ENCODE data around the gene MARCOL. TPM values are rescaled to one million over a fixed set of nuclear protein-coding genes. Genes with fewer than 3 reads are reported as not detected.

MARCOL gene
- total RNA-seq, 1 experiment from 2014 or later = not detected

DNA sequence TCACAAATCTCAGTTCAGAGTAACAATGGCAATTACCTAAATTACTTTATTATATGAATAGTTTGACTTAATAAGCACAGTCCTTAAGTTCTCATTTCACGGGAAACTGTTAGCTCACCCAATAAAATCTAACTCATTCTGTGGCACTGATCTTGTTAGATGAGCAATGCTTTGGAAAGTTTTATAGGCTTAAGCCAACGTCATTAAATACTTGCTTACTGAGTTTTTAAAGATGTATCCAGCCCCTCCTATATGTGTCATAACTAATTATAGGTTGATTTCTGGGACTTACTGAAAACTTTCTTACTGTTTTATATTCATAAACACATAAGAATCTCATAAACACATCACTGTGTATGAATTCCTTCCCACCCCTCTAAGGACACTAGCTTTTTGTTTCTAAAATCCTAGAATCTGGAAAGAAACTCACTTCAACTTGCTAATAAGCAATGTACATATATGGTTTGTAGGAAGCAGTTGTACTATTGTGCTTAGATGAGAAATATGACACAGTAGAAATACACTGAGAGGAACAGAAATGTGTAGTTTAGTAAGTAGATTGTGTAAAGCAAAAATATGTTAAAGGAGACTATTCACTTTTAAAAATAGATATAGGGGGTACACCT lies 14.1 kb upstream of the MARCOL start:
- BruUV-seq (replicated peaks) = no TSS peak
- Histone ChIP-seq H3K27me3 (replicated peaks; ENCODE audit: insufficient read depth, low read depth, low read length, poor library complexity) (peaks cover 36% of the 10 kb centered on the region), H3K4me3 (ENCODE audit: low read depth, low read length, poor library complexity, severe bottlenecking) (no peak overlapping the region), H3K36me3 (ENCODE audit: insufficient read depth, low read length, poor library complexity, severe bottlenecking) (no peaks in the 10 kb centered on the region), H3K27ac (ENCODE audit: low read depth, low read length, poor library complexity, severe bottlenecking) (no peak overlapping the region), H3K9me3 (ENCODE audit: low read depth, low read length, poor library complexity, severe bottlenecking) (no peaks in the 10 kb centered on the region), H3K4me1 (ENCODE audit: insufficient read depth, low read length, poor library complexity, severe bottlenecking) (no peaks in the 10 kb centered on the region)
- CTCF ChIA-PET = no interaction called here
- intact Hi-C loops (cut with micrococcal nuclease; ENCODE audit: unreplicated experiment) = no loop called here
- TF ChIP-seq, protein P1, sequence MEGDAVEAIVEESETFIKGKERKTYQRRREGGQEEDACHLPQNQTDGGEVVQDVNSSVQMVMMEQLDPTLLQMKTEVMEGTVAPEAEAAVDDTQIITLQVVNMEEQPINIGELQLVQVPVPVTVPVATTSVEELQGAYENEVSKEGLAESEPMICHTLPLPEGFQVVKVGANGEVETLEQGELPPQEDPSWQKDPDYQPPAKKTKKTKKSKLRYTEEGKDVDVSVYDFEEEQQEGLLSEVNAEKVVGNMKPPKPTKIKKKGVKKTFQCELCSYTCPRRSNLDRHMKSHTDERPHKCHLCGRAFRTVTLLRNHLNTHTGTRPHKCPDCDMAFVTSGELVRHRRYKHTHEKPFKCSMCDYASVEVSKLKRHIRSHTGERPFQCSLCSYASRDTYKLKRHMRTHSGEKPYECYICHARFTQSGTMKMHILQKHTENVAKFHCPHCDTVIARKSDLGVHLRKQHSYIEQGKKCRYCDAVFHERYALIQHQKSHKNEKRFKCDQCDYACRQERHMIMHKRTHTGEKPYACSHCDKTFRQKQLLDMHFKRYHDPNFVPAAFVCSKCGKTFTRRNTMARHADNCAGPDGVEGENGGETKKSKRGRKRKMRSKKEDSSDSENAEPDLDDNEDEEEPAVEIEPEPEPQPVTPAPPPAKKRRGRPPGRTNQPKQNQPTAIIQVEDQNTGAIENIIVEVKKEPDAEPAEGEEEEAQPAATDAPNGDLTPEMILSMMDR (conservative IDR thresholded peaks at IDR 0.05; ENCODE audit: low read depth, low read length) = no peak
- no peak for TF ChIP-seq EZH2 (IDR thresholded peaks at IDR 0.05; ENCODE audit: borderline replicate concordance, low read depth, low read length, poor library complexity, severe bottlenecking)
- POLR2A ChIA-PET (ENCODE audit: low non-redundant PET) = no interaction called here
- DNase-seq (ENCODE audit: low spot score) = peak; percentile 9

DNA sequence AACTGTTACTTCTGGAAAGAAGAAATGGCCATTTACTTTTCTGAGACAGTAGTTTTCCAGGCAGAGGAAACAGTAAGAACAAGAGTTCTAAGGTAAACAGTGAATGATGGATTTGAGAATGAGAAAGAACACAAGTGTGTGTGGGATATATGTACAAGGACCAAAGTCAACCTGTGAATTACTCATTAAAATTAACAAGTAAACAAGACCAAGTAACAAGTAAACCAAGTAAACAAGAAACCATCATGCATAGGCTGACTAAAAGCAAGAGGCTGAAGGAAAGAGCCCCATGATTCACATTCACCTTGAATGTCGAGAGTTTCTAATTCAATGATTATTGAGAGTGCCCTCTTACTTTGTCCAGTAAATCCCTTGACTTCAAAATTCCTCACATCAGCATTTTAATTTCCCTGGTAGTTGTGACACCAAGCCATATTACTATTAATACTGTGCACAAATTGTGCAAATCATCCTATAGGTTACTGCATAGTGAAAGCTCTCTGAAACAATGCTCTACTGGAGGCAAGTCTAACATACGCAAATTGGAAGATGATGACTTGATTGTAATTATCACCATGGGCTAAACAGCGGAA lies 9.8 kb upstream of the MARCOL start:
- Histone ChIP-seq H3K36me3 (ENCODE audit: insufficient read depth, low read length, poor library complexity, severe bottlenecking) (no peaks in the 10 kb centered on the region), H3K27me3 (replicated peaks; ENCODE audit: insufficient read depth, low read depth, low read length, poor library complexity) (peaks cover 15% of the 10 kb centered on the region), H3K4me1 (ENCODE audit: insufficient read depth, low read length, poor library complexity, severe bottlenecking) (no peaks in the 10 kb centered on the region), H3K9me3 (ENCODE audit: low read depth, low read length, poor library complexity, severe bottlenecking) (no peaks in the 10 kb centered on the region), H3K27ac (ENCODE audit: low read depth, low read length, poor library complexity, severe bottlenecking) (no peak overlapping the region), H3K4me3 (ENCODE audit: low read depth, low read length, poor library complexity, severe bottlenecking) (no peak overlapping the region)
- no peak for DNase-seq (ENCODE audit: low spot score)
- ChIA-PET CTCF (no interaction called here), POLR2A (ENCODE audit: low non-redundant PET) (no interaction called here)
- no TSS peak for BruUV-seq (replicated peaks)
- TF ChIP-seq EZH2 (IDR thresholded peaks at IDR 0.05; ENCODE audit: borderline replicate concordance, low read depth, low read length, poor library complexity, severe bottlenecking) = no peak
- TF ChIP-seq, protein P1 (conservative IDR thresholded peaks at IDR 0.05; ENCODE audit: low read depth, low read length) = no peak
- intact Hi-C loops (cut with micrococcal nuclease; ENCODE audit: unreplicated experiment) = no loop called here

DNA sequence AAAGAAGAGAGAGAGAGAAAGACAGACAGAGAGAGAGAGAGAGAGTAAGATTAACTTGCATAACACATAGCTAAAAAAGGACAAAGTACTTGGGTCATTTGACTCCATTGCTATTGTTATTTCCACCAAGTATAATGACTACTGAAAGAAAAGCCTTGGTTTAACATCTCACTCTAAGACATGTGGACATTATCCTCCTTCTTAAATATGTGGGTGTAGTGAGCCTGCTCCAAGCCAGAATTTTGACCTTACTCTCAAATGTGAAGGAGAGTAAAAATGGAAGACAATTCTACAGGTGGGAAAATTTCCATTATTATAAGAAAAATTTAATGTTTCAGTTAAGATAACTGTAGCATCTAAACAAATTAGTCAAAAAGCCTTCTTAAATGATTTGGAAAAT lies 8.5 kb upstream of the MARCOL start:
- ChIA-PET POLR2A (ENCODE audit: low non-redundant PET) (no interaction called here), CTCF (no interaction called here)
- BruUV-seq (replicated peaks) = no TSS peak
- no peak overlapping the region for H3K4me3 ChIP-seq (ENCODE audit: low read depth, low read length, poor library complexity, severe bottlenecking)
- DNase-seq (ENCODE audit: low spot score) = no peak
- TF ChIP-seq, protein P1 (conservative IDR thresholded peaks at IDR 0.05; ENCODE audit: low read depth, low read length) = no peak
- no peak for TF ChIP-seq EZH2 (IDR thresholded peaks at IDR 0.05; ENCODE audit: borderline replicate concordance, low read depth, low read length, poor library complexity, severe bottlenecking)
- no peaks in the 10 kb centered on the region for H3K4me1 ChIP-seq (ENCODE audit: insufficient read depth, low read length, poor library complexity, severe bottlenecking)
- intact Hi-C loops (cut with micrococcal nuclease; ENCODE audit: unreplicated experiment) = no loop called here
- no peaks in the 10 kb centered on the region for H3K36me3 ChIP-seq (ENCODE audit: insufficient read depth, low read length, poor library complexity, severe bottlenecking)
- H3K27ac ChIP-seq (ENCODE audit: low read depth, low read length, poor library complexity, severe bottlenecking) = no peak overlapping the region
- no peaks in the 10 kb centered on the region for H3K9me3 ChIP-seq (ENCODE audit: low read depth, low read length, poor library complexity, severe bottlenecking)
- peaks cover 15% of the 10 kb centered on the region for H3K27me3 ChIP-seq (replicated peaks; ENCODE audit: insufficient read depth, low read depth, low read length, poor library complexity)
